Measurements from ENCODE around the gene CFLAR. TPM values are rescaled to one million over a fixed set of nuclear protein-coding genes. Genes with fewer than 3 reads are reported as not detected.

The CFLAR gene
- total RNA-seq (58.5 TPM), polyA plus RNA-seq (84.5 TPM)
- long read RNA-seq, donor 1, full-length matches to known transcripts = 1 of 1 reads
- long read RNA-seq, donor 1, partial matches to known transcripts = 0 of 1 reads
- long read RNA-seq, donor 1, other reads (novel, unspliced or antisense) = 0 of 1 reads
- long read RNA-seq, donor 2, full-length matches to known transcripts = 19 of 26 reads
- long read RNA-seq, donor 2, partial matches to known transcripts = 7 of 26 reads
- long read RNA-seq, donor 2, other reads (novel, unspliced or antisense) = 0 of 26 reads
- long read RNA-seq, donor 3, full-length matches to known transcripts = 14 of 31 reads
- long read RNA-seq, donor 3, partial matches to known transcripts = 17 of 31 reads
- long read RNA-seq, donor 3, other reads (novel, unspliced or antisense) = 0 of 31 reads
- long read RNA-seq, donor 4, partial matches to known transcripts = 6 of 11 reads
- long read RNA-seq, donor 4, other reads (novel, unspliced or antisense) = 0 of 11 reads
- long read RNA-seq, donor 5, full-length matches to known transcripts = 33 of 33 reads
- long read RNA-seq, donor 5, partial matches to known transcripts = 0 of 33 reads
- long read RNA-seq, donor 5, other reads (novel, unspliced or antisense) = 0 of 33 reads
- long read RNA-seq, donor 6, partial matches to known transcripts = 0 of 6 reads
- long read RNA-seq, donor 6, other reads (novel, unspliced or antisense) = 0 of 6 reads
- long read RNA-seq, donor 7, full-length matches to known transcripts = 18 of 25 reads
- long read RNA-seq, donor 7, partial matches to known transcripts = 7 of 25 reads
- long read RNA-seq, donor 7, other reads (novel, unspliced or antisense) = 0 of 25 reads
- long read RNA-seq, donor 8, partial matches to known transcripts = 0 of 5 reads
- long read RNA-seq, donor 8, other reads (novel, unspliced or antisense) = 0 of 5 reads
- long read RNA-seq, donor 9, full-length matches to known transcripts = 7 of 7 reads
- long read RNA-seq, donor 9, partial matches to known transcripts = 0 of 7 reads
- long read RNA-seq, donor 9, other reads (novel, unspliced or antisense) = 0 of 7 reads
- long read RNA-seq, donor 10, full-length matches to known transcripts = 9 of 9 reads
- long read RNA-seq, donor 10, partial matches to known transcripts = 0 of 9 reads
- long read RNA-seq, donor 10, other reads (novel, unspliced or antisense) = 0 of 9 reads

GRCh38 chr2:201116115-201116958, at the start of gene CFLAR:
Gene CFLAR, plus strand, starts transcription at chr2:201116164. Its CDS starts 13,702 bp downstream, at chr2:201129866.
- H3K4me3 ChIP-seq (ENCODE audit: low read length in 2 of 2) = peak within 1 kb of the TSS; percentile 93 to 98
- H3K4me1 ChIP-seq (ENCODE audit: control insufficient read depth in 2 of 2, insufficient read depth in 2 of 2, low read length in 2 of 2) = peaks cover 20 to 51% of the 10 kb centered on the region in 2 donors
- peaks cover 0 to 6% of the 10 kb centered on the region in 2 donors for H3K9me3 ChIP-seq (ENCODE audit: control insufficient read depth in 2 of 2, insufficient read depth in 1 of 2, low read length in 1 of 2)
- under 1% methylated on average over 75 of the region's 75 CpGs for WGBS
- DNase-seq (ENCODE audit: low read depth in 6 of 9, low spot score in 9 of 9) = peak in 8 of 9 donors; percentile 62 to 88 (median 72)
- peak within 1 kb of the TSS; percentile 99 to 100 for H3K27ac ChIP-seq (ENCODE audit: low read depth in 1 of 2, low read length in 1 of 2)
- no peaks in the 10 kb centered on the region for H3K27me3 ChIP-seq (ENCODE audit: control insufficient read depth in 2 of 2, insufficient read depth in 1 of 2, low read length in 1 of 2)
- no peaks in the 10 kb centered on the region for H3K36me3 ChIP-seq (ENCODE audit: control insufficient read depth in 2 of 2, insufficient read depth in 2 of 2, low read length in 1 of 2)

GRCh38 chr2:201070948-201071478, 45.0 kb upstream of the CFLAR start:
- H3K9me3 ChIP-seq (ENCODE audit: control insufficient read depth in 2 of 2, insufficient read depth in 1 of 2, low read length in 1 of 2) = no peaks in the 10 kb centered on the region
- H3K27me3 ChIP-seq (ENCODE audit: control insufficient read depth in 2 of 2, insufficient read depth in 1 of 2, low read length in 1 of 2) = no peaks in the 10 kb centered on the region
- peaks cover 8 to 14% of the 10 kb centered on the region in 2 donors for H3K4me1 ChIP-seq (ENCODE audit: control insufficient read depth in 2 of 2, insufficient read depth in 2 of 2, low read length in 2 of 2)
- H3K4me3 ChIP-seq (ENCODE audit: low read length in 2 of 2) = peak overlapping the region; percentile 72 to 76
- H3K27ac ChIP-seq (ENCODE audit: low read depth in 1 of 2, low read length in 1 of 2) = peak overlapping the region; percentile 94 to 95
- DNase-seq (ENCODE audit: low read depth in 6 of 9, low spot score in 9 of 9) = peak in 3 of 9 donors; percentile 10 to 23 (median 14)
- H3K36me3 ChIP-seq (ENCODE audit: control insufficient read depth in 2 of 2, insufficient read depth in 2 of 2, low read length in 1 of 2) = no peaks in the 10 kb centered on the region
- 1% methylated on average over 21 of the region's 21 CpGs for WGBS

GRCh38 chr2:201071479-201072200, 44.3 kb upstream of the CFLAR start, which contains the start of the genes HYCC2 and NDUFB3:
Gene HYCC2, minus strand, starts transcription at chr2:201071671. Its CDS starts 47,662 bp downstream, at chr2:201024009.
Gene NDUFB3, plus strand, starts transcription at chr2:201072001. Its CDS starts 6,882 bp downstream, at chr2:201078883.
- H3K4me3 ChIP-seq (ENCODE audit: low read length in 2 of 2) = peak within 1 kb of the TSS; percentile 72 to 76
- H3K27ac ChIP-seq (ENCODE audit: low read depth in 1 of 2, low read length in 1 of 2) = peak within 1 kb of the TSS; percentile 94 to 95
- peak; percentile 92 to 99 (median 97) for DNase-seq (ENCODE audit: low read depth in 6 of 9, low spot score in 9 of 9)
- no peaks in the 10 kb centered on the region for H3K36me3 ChIP-seq (ENCODE audit: control insufficient read depth in 2 of 2, insufficient read depth in 2 of 2, low read length in 1 of 2)
- WGBS = under 1% methylated on average over 34 of the region's 34 CpGs
- H3K9me3 ChIP-seq (ENCODE audit: control insufficient read depth in 2 of 2, insufficient read depth in 1 of 2, low read length in 1 of 2) = no peaks in the 10 kb centered on the region
- H3K4me1 ChIP-seq (ENCODE audit: control insufficient read depth in 2 of 2, insufficient read depth in 2 of 2, low read length in 2 of 2) = peaks cover 8 to 14% of the 10 kb centered on the region in 2 donors
- H3K27me3 ChIP-seq (ENCODE audit: control insufficient read depth in 2 of 2, insufficient read depth in 1 of 2, low read length in 1 of 2) = no peaks in the 10 kb centered on the region

GRCh38 chr2:201072201-201072530, 43.8 kb upstream of the CFLAR start:
- no peaks in the 10 kb centered on the region for H3K9me3 ChIP-seq (ENCODE audit: control insufficient read depth in 2 of 2, insufficient read depth in 1 of 2, low read length in 1 of 2)
- no peaks in the 10 kb centered on the region for H3K27me3 ChIP-seq (ENCODE audit: control insufficient read depth in 2 of 2, insufficient read depth in 1 of 2, low read length in 1 of 2)
- DNase-seq (ENCODE audit: low read depth in 6 of 9, low spot score in 9 of 9) = no peak
- H3K36me3 ChIP-seq (ENCODE audit: control insufficient read depth in 2 of 2, insufficient read depth in 2 of 2, low read length in 1 of 2) = no peaks in the 10 kb centered on the region
- peaks cover 8 to 14% of the 10 kb centered on the region in 2 donors for H3K4me1 ChIP-seq (ENCODE audit: control insufficient read depth in 2 of 2, insufficient read depth in 2 of 2, low read length in 2 of 2)
- WGBS = 4% methylated on average over 5 of the region's 5 CpGs
- peak overlapping the region; percentile 70 to 94 for H3K27ac ChIP-seq (ENCODE audit: low read depth in 1 of 2, low read length in 1 of 2)
- peak overlapping the region; percentile 72 to 76 for H3K4me3 ChIP-seq (ENCODE audit: low read length in 2 of 2)

GRCh38 chr2:201073071-201073470, 42.9 kb upstream of the CFLAR start:
- WGBS = 96% methylated on average over 1 of the region's 1 CpG
- Histone ChIP-seq H3K27me3 (ENCODE audit: control insufficient read depth in 2 of 2, insufficient read depth in 1 of 2, low read length in 1 of 2) (no peaks in the 10 kb centered on the region), H3K4me1 (ENCODE audit: control insufficient read depth in 2 of 2, insufficient read depth in 2 of 2, low read length in 2 of 2) (peaks cover 8 to 11% of the 10 kb centered on the region in 2 donors), H3K27ac (ENCODE audit: low read depth in 1 of 2, low read length in 1 of 2) (no peak overlapping the region), H3K4me3 (ENCODE audit: low read length in 2 of 2) (no peak overlapping the region), H3K9me3 (ENCODE audit: control insufficient read depth in 2 of 2, insufficient read depth in 1 of 2, low read length in 1 of 2) (no peaks in the 10 kb centered on the region), H3K36me3 (ENCODE audit: control insufficient read depth in 2 of 2, insufficient read depth in 2 of 2, low read length in 1 of 2) (no peaks in the 10 kb centered on the region)
- no peak for DNase-seq (ENCODE audit: low read depth in 6 of 9, low spot score in 9 of 9)

GRCh38 chr2:201074996-201075395, 41.0 kb upstream of the CFLAR start:
- no peak overlapping the region for H3K27ac ChIP-seq (ENCODE audit: low read depth in 1 of 2, low read length in 1 of 2)
- no peaks in the 10 kb centered on the region for H3K27me3 ChIP-seq (ENCODE audit: control insufficient read depth in 2 of 2, insufficient read depth in 1 of 2, low read length in 1 of 2)
- no peak for DNase-seq (ENCODE audit: low read depth in 6 of 9, low spot score in 9 of 9)
- H3K4me3 ChIP-seq (ENCODE audit: low read length in 2 of 2) = no peak overlapping the region
- 95% methylated on average over 7 of the region's 7 CpGs for WGBS
- peaks cover 8 to 9% of the 10 kb centered on the region in 2 donors for H3K4me1 ChIP-seq (ENCODE audit: control insufficient read depth in 2 of 2, insufficient read depth in 2 of 2, low read length in 2 of 2)
- H3K36me3 ChIP-seq (ENCODE audit: control insufficient read depth in 2 of 2, insufficient read depth in 2 of 2, low read length in 1 of 2) = peaks cover 8 to 12% of the 10 kb centered on the region in 2 donors
- no peaks in the 10 kb centered on the region for H3K9me3 ChIP-seq (ENCODE audit: control insufficient read depth in 2 of 2, insufficient read depth in 1 of 2, low read length in 1 of 2)

- no peaks in the 10 kb centered on the region for H3K9me3 ChIP-seq (ENCODE audit: control insufficient read depth in 2 of 2, insufficient read depth in 1 of 2, low read length in 1 of 2)
- H3K36me3 ChIP-seq (ENCODE audit: control insufficient read depth in 2 of 2, insufficient read depth in 2 of 2, low read length in 1 of 2) = peaks cover 25 to 61% of the 10 kb centered on the region in 2 donors
- WGBS = 96% methylated on average over 2 of the region's 2 CpGs
- no peak overlapping the region for H3K27ac ChIP-seq (ENCODE audit: low read depth in 1 of 2, low read length in 1 of 2)
- H3K27me3 ChIP-seq (ENCODE audit: control insufficient read depth in 2 of 2, insufficient read depth in 1 of 2, low read length in 1 of 2) = no peaks in the 10 kb centered on the region
- no peaks in the 10 kb centered on the region for H3K4me1 ChIP-seq (ENCODE audit: control insufficient read depth in 2 of 2, insufficient read depth in 2 of 2, low read length in 2 of 2)
- no peak overlapping the region for H3K4me3 ChIP-seq (ENCODE audit: low read length in 2 of 2)
- no peak for DNase-seq (ENCODE audit: low read depth in 6 of 9, low spot score in 9 of 9)
Observed at GRCh38 chr2:201084863-201085262, 31.1 kb upstream of the CFLAR start.

Measured in thymus (tissue), 14 donors.